Measurements from ENCODE around the gene MAPK12.
A peak's percentile ranks its signal among the peaks of the same experiment; 100 is the strongest.

MAPK12 gene

GRCh38 chr22:50260801-50261614 lies 475 bp downstream of the MAPK12 start:
- peak; percentile 86 for DNase-seq (ENCODE audit: low spot score)

GRCh38 chr22:50260434-50260800 lies 1.1 kb downstream of the MAPK12 start:
- TF ChIP-seq CTCF (IDR thresholded peaks at IDR 0.05; ENCODE audit: extremely low read depth, insufficient read depth, missing control alignments), result no peak
- DNase-seq (ENCODE audit: low spot score), result no peak
- in situ Hi-C loops (cut with MboI; ENCODE audit: low pct_unique_long_range_greater_than_20kb, low sequenced_read_pairs, unreplicated experiment), result no loop called here

More at GRCh38 chr22:50260801-50261614, 475 bp downstream of the MAPK12 start:
- in situ Hi-C loops (cut with MboI; ENCODE audit: low pct_unique_long_range_greater_than_20kb, low sequenced_read_pairs, unreplicated experiment), result no loop called here
- TF ChIP-seq CTCF (IDR thresholded peaks at IDR 0.05; ENCODE audit: extremely low read depth, insufficient read depth, missing control alignments), result no peak

- no peak for TF ChIP-seq CTCF (IDR thresholded peaks at IDR 0.05; ENCODE audit: extremely low read depth, insufficient read depth, missing control alignments)
- DNase-seq (ENCODE audit: low spot score), result no peak
- in situ Hi-C loops (cut with MboI; ENCODE audit: low pct_unique_long_range_greater_than_20kb, low sequenced_read_pairs, unreplicated experiment), result loop anchor here (10.0 kb wide), 1 partner anchor 235 kb away; no protein-coding TSS in a partner anchor
Measured at GRCh38 chr22:50259302-50259701, 2.2 kb downstream of the MAPK12 start.

DNA sequence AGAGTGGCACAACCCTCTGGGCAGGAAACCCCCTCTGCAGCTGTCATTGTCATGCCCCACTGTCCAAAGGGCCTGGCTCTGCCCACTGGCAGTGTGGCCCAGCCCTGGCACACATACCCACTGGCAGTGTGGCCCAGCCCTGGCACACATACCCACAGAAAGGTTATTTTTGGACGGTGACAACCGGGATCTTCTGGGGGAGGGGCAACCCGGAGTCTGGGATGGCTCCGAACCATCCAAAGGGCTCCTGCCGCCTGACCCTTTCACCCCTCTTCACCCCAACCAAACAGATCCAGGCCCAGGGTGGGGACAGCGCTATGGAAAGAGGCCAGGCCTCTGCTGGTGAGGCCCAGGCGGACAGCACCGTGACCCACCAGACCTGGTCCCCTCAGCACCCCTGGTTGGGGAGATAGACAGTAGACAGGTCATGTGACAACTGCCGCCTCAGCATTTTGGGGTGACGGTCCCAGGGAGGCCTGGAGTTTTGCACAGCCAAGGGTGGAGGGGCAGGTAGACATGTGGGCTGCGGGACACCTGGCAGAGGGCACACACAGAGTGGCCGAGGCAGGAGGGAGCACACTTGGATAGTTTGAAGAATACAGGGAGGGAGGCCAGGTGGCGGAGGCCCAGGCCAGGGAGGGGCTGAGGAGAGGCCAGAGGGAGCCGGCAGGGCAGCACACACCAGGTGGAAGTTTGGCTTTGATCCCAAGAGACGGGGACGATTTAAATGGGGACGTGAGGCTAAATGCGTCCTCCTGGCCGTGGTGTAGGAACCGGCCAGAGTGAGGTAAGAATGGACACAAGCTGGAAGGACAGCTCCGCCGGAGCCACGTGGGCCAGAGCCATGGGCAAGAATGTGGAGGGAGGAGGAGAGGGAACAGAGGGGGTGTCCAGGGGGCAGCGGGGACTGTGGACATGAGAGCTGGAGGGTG lies 2.9 kb downstream of the MAPK12 start:
- DNase-seq (ENCODE audit: low spot score), result no peak
- TF ChIP-seq CTCF (IDR thresholded peaks at IDR 0.05; ENCODE audit: extremely low read depth, insufficient read depth, missing control alignments), result no peak
- in situ Hi-C loops (cut with MboI; ENCODE audit: low pct_unique_long_range_greater_than_20kb, low sequenced_read_pairs, unreplicated experiment), result loop anchor here (10.0 kb wide), 1 partner anchor 236 kb away; no protein-coding TSS in a partner anchor

DNA sequence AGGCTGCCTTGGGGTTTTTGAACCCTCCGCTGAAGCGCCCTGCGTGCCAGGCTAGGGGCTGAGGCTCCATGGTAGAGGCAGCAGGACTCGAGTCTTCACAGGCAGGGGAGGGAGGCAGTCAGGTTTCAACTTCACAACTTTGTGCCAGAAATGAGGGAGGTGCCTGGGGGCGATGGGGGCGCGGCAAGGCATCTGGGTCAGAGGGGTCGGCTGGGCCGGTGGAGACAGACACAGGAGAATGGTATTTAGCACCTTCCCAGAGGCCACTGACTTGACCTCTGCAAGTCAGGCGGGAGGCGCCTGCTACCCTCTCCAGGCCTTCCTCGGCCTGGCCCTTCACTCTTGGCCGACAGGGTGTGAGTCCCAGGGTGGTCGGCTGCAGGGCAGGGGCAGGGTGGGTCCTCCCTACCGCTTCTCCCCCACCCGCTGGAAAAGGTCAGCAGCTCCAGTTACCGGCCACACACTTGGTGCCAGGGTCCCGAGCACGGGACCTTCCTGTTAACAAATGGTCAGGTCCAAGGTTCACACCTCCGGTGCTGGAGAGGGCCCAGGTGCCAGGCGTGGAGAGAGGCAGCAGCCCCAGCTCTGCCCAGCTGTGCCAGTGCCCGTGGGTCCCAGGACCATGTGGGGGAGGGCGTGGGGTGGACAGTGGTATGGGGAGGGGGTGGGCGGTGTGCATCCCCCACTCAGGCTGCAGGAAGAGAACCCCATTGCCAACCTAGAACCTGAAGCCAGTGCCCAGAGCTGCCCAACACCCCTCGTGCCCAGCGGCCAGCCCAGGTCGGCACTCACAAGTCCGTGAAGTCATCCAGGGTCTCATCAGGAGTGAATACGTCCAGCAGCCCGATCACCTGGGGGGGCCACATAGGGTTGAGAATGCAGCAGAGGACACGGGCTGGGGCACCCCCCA lies 3.8 kb downstream of the MAPK12 start:
- in situ Hi-C loops (cut with MboI; ENCODE audit: low pct_unique_long_range_greater_than_20kb, low sequenced_read_pairs, unreplicated experiment), result loop anchor here (10.0 kb wide), 1 partner anchor 237 kb away; no protein-coding TSS in a partner anchor
- no peak for DNase-seq (ENCODE audit: low spot score)

More for the DNA sequence above, 3.8 kb downstream of the MAPK12 start:
- TF ChIP-seq CTCF (IDR thresholded peaks at IDR 0.05; ENCODE audit: extremely low read depth, insufficient read depth, missing control alignments), result no peak

All from GM13977 (cell line).